Middle frontal gyrus (tissue), 1 donor: Measurements from ENCODE around the gene IL6.
"Not testable (repeated sequence)": the region's sequence is repeated elsewhere in the genome, so short reads cannot be mapped to it uniquely, and the experiment has no call there.

ENCODE experiments used
- DNase-seq: peaks from one replicate; pipeline ENCODE4 v3.0.0-alpha.2; 2015; ENCODE audit warnings: low spot score; ENCODE audit errors: extremely low spot score

Gene IL6

DNA sequence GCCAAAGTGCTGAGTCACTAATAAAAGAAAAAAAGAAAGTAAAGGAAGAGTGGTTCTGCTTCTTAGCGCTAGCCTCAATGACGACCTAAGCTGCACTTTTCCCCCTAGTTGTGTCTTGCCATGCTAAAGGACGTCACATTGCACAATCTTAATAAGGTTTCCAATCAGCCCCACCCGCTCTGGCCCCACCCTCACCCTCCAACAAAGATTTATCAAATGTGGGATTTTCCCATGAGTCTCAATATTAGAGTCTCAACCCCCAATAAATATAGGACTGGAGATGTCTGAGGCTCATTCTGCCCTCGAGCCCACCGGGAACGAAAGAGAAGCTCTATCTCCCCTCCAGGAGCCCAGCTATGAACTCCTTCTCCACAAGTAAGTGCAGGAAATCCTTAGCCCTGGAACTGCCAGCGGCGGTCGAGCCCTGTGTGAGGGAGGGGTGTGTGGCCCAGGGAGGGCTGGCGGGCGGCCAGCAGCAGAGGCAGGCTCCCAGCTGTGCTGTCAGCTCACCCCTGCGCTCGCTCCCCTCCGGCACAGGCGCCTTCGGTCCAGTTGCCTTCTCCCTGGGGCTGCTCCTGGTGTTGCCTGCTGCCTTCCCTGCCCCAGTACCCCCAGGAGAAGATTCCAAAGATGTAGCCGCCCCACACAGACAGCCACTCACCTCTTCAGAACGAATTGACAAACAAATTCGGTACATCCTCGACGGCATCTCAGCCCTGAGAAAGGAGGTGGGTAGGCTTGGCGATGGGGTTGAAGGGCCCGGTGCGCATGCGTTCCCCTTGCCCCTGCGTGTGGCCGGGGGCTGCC is at the start of gene IL6:
Gene IL6, plus strand, starts transcription at position 294 of the 807 bp plus-strand sequence. Its CDS starts 63 bp downstream, at position 357.
- DNase-seq, result no peak

DNA sequence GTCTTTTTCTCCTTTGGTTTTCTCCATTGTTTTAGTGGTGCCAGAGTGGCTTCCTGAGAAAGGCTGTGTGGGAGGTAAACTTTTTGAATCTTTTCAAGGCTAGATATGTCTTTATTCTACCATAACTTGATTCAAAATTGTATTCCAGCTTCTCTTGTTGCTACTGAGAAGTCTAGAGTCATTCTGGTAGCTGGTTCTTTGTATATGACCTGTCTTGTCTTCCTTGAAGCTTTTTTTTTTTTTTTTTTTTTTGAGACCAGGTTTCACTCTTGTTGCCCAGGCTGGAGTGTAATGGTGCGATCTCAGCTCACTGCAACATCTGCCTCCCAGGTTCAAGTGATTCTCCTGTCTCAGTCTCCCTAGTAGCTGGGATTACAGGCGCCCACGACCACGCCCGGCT is 49.7 kb upstream of the IL6 start:
- not testable (repeated sequence) for DNase-seq

DNA sequence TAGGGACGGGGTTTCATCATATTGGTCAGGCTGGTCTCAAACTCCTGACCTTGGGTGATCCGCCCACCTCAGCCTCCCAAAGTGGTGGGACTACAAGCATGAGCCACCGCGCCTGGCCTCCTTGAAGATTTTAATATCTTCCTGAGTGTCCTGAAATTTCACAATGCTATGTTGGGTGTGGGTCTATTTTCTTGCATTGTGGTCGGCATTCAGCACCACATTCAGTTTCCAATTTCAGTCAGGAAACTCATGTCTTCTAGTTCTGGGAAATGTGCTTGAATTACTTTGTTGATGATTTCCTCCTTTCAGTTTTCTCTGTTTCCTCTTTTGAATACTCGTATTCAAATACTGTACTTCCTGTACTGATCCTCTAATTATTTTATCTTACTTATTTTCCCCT is 49.3 kb upstream of the IL6 start:
- DNase-seq, result no peak

DNA sequence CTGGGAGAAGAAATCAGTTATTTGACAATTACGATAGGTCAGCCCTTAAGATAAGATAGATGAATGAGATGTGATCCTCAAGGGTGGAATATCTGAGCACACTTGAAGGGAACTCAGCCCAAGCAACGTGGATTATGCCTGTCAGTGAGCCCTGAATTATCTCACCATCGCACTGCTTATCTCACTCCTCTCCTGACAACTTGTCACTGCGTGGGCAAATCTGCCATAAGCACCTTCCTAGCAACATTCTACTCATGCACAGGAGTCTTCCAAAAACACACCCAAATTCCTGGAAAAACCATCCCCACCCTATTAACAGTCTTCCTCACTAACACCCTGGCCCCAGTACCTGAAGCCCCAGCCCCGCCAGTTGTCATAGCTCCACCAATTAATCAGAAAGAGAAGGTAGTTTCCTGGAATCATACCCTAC is 46.5 kb upstream of the IL6 start:
- no peak for DNase-seq

DNA sequence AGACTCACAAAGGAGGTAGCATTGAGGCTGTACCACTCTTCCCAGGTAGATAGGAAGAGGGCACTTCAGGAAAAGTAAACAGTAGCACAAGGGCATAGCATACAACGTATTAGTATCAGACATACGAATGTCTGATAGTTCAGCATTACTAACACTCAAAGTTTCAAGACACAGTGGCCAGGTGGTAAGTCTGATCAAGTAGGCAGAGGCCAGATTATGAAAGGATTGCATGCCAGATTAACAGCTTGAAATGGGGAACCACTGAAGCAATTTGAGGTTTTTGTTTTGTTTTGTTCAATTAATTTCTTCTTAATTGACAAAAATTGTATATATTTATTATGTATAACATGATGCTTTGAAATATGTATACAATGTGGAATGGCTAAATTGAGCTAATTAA is 45.7 kb upstream of the IL6 start:
- DNase-seq, result no peak

DNA sequence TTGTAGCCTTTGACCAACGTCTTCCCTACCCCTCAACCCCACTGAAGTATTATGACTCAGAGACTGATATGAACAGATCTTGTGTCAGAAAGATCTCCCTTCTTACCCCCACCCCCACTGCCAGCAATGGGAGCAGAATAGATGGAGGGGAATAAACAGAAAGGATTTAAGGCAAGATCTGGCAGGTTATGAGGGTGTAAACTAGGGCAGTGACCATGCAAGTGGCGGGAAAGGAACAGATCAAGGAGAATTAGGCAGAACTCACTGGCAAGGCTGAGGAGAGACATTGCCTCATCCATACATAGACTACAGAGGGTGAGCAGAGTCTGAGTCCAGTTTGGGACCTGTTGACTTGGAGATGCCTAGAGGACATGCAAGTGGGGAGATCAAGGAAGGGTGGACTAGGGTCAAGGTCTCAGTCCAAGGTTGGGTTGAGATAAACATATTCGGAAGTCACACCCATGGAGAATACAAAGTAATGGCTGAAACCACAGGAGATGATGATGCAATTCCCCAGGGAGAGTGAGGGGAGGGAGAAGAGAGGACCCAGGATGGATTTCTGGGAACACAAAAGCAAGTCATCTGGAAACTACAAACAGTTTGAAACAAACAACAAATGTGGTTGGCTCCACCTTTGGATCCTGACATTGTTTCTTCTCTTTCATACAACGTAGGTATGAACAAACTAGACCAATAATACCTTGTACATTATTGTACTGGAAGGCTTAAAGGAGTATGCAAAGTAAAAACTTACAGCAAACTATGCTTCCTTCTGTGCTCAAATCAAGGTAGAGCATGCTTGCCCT is 44.9 kb upstream of the IL6 start:
- no peak for DNase-seq

DNA sequence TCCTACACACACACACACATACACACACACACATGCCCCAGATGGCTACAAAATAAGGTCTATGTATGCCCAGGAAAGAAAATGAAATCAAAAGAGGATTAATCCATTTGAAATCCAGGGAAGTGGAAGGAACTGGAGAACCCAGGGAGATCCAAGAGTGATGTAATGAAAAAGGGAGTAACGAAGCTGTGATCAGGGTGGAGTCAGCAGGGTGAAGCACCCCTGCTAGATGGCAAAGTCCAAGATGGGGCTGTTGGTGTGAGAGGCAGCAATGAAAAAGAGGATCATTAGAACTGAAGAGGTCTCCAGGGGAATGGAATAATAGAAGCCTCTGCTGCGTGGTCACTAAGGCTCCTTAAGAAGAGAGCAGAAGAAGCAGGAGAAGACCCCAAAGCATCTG is 43.6 kb upstream of the IL6 start:
- no peak for DNase-seq

DNA sequence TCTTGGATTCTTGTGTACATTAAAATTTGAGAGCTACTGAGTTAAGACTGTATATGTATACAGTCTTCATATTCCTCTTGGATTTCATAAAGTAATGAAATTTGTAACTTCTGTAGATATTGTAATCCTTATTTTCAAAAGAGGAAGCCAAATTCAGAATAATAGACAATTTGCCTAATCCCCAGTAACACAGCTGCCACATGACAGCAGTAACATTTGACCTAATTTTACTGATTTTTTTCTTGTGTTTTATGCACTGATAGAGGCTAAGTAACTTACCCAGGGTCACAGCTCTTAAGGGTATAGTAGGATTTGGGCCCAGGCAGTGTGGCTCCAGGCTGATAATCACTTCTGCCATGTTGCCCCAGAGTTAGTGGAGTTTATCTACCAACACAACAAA is 40.4 kb upstream of the IL6 start:
- no peak for DNase-seq

DNA sequence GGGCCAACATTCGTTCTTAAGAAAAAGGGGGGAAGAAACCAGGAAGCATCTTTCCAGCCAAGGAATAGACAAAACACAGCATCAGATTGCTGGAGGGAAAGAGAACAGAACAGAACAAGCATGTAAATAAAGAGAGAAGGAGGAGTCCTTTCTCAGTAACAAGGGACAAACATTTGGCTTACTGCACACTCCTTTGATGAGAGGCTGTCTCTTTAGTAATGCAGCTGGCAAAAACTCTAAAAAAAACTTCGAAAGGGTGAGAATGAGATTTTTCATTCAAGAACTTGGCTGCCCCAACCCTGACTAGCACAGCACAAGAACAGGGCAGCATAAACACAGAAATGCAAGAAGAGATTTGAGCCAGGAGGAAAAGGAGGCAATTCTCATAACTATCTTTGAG is 38.9 kb upstream of the IL6 start:
- DNase-seq, result no peak

DNA sequence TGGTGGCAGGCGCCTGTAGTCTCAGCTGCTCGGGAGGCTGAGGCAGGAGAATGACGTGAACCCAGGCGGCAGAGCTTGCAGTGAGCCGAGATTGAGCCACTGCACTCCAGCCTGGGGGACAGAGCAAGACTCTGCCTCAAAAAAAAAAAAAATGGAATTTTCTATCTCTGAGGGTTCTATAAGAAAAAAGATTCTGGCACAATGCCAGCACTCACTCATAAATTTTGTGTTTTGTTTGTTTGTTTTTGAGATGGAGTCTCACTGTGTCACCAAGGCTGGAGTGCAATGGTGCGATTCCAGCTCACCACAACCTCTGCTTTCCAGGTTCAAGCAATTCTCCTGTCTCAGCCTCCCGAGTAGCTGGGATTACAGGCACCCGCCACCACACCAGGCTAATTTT is 38.1 kb upstream of the IL6 start:
- not testable (repeated sequence) for DNase-seq

DNA sequence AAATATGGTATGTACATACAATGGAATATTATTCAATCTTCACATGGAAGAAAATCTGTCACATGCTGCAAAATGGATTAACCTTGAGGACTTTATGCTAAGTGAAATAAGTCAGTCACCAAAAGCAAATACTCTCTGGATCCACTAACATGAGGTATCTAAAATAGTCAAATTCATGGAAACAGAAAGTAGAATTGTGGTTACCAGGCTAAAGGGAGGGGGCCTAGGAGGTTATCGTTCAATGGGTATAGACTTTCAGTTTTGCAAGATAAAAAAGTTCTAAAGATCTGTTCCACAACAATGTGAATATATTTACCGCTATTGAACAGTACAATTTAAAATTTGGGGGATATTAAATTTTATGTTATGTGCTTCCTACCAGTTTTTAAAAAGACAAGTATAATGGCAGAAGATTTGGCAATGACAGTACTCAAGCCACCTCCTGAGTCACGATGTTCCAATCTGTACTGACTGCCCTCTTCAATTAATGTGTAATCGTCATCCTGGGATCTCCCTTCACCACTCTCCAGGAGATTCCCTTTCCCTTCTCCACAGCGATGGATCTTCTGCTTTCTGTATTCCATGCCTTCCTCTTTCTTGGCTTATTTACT is 32.3 kb upstream of the IL6 start:
- DNase-seq, result no peak

DNA sequence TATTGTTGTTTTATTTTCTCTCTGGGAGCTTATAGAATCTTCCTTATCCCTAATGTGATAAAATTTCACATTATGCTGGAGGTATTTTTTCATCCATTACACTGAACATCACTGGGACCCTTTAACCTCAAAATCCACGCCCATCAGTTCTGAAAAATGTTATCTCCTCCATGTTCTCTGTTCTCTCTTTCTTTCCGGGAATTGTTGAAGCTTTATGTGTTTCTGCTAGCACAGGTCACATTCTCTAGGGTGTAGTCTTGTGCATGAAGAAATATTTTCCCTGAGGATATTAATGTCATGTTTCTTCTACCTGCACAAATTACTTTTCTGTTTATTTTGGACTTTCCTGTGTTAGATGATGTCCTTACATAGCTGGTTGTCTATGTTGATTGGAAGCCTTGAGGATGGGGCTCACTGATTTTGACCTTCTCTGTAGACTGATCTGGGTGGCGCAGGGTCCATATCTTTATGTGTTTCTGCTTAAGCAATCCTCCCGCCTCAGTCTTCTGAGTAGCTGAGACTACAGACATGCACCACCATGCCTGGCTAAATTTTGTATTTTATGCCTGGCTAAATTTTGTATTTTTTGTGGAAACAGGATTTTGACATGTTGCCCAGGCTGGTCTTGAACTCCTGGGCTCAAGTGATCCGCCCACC is 31.4 kb upstream of the IL6 start:
- no peak for DNase-seq

DNA sequence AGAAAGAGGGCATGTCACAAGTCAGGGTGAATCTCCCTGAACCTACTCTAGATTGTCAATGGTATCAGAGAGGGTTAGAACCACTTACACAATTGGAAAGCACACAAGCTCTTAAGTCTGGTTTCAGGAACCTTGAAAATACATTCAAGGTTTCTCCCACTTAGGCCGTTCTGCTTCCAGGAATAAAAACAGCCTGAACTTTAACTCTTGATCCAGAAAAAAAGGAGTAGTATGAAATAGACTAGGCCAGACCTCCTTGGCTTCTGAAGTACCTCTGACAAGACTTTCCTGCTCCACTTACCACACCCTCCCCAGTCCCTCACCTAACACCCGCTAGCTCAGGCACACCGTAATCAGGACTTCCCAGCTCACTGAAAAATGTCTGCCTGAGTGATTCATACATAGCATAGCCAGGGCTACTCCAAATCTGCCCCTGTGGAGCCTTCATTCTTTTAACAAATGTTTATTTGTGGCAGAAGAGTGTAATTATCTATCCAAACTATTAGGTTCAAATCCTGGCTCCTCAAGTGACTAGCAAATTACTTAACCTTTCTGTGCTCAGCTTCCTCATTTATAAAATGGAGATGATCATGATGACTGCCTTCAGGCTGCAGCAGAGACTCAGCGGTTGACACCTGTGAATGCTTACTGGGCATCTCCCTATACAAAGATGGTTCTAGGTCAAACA is 30.3 kb upstream of the IL6 start:
- no peak for DNase-seq

DNA sequence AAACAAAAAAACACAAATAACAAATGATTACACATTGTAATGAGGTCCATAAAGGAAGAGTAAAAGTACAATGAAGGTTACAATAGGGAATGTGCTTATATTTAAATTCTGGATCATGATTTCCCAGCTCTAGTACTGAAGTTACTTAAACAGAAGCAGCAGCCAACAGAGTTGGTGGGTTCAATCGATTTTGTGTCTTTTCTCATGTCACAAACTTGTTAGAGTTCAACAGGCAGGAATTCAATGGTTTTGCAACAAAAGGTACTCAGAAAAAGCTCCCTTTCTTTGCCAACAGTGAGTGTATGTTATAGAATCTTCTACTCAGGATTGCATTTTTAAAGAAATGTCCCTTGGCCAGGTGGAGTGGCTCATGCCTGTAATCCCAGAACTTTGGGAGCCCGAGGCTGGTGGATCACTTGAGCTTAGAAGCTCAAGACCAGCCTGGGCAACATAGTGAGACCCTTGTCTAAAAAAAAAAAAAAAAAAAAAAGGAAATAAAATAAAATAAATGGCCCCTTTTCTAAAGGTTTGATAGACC is 29.6 kb upstream of the IL6 start:
- DNase-seq, result no peak

DNA sequence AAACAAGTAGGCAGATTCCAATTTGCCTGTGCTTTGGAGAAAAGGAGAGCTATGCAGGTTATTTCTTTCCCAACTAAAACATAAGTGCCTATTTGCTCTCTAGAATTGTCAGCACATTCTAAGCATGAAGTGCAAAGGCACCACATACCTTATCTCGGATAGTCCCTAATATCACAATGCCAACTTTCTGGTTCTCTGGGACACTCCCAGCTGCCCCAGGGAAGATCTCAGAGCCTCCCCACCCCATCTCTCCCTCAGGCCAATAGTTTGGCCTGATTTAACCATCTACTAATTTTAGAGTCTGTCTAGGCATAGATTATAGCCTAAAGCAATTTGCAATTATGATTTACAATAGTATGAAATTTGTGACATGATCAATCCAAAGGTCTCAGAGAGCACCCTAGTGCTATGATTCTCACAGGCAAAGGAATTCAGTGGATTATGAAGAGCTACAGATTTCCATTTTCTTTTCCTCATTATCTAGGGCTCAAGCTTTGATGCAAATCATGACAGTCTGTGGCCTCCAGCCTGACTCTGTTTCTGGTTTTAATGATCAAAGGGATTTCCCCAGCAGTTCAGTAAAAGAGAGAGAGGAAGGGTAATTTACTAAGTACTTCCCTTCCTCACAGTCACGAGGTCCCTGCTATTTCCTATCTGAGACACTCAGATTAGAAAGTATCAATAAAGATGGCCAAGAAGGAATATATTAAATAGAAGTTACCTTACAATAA is 29.0 kb upstream of the IL6 start:
- DNase-seq, result no peak

DNA sequence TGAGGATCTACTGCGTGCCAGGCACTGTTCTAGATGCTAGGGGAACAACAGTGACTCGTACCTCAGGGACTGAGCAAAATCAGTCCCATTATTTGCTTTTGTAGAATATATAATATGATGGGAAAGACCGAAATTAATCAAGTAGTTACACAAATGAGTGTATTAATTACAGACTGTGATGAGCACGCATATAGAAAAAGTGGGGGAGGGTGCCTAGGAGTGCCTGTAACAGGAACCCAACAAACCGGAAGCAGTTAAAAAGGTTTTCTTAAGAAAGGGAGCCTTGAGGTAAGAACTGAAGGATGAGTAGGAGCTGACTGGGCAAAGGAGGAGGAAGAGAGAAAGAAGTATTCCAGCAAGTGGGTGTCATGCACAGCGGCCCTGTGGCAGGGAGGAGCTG is 28.2 kb upstream of the IL6 start:
- no peak for DNase-seq

DNA sequence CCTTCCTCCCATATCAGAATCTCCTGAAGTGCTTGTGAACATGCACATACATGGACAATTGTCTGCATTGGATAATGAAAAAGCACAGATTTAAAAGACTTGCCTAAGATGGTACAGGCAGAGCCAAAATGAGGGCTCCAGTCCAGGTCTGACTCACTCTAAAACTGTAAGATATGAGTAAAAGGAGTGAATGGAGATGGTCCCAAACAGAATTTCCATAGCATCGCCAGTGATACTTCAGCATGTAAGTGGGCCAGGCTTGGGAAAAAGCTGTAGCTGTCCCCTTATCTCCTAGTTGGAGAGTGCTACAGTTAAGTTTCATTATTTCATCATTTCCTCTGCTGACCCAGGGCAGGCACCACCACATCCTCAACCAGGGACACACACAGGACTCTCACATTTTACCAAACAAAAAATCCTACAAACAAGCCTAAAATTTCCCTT is 26.4 kb upstream of the IL6 start:
- no peak for DNase-seq

DNA sequence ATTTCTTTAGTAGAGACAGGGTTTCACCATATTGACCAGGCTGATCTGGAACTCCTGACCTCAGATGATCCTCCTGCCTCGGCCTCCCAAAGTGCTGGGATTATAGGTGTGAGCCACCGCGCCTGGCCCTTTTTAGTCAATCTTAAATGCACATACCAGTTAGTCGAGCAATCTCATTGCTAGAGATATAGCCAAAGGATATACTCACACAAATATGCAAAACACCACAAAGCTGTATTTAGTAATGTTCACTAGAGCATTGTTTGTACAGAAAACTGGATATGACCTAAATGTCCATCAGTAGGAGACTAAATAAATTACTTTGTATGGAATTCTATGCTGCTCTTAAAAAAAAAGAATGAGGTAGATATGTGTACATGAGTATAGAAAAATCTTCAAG is 24.5 kb upstream of the IL6 start:
- DNase-seq, result no peak

DNA sequence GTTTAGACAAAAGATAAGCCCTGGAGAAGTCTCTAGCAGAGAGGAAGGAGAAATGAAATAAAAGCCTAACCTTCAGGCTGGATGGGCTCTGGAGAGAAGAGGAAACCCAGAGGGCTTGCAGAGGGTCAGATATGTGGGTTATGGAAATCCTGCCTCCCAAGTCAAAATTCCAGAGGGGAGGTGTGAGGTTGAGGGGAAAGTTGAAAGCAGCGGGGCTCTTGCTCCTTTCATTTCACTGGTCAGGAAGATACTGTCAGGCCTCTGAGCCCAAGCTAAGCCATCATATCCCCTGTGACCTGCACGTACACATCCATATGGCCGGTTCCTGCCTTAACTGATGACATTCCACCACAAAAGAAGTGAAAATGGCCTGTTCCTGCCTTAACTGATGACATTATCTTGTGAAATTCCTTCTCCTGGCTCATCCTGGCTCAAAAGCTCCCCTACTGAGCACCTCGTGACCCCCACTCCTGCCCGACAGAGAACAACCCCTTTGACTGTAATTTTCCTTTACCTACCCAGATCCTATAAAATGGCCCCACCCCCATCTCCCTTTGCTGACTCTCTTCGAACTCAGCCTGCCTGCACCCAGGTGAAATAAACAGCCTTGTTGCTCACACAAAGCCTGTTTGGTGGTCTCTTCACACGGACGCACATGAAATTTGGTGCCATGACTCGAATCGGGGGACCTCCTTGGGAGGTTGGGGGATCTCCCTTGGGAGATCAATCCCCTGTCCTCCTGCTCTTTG is 23.7 kb upstream of the IL6 start:
- not testable (repeated sequence) for DNase-seq
